ENCODE results near the gene PFKFB1.

- TF ChIP-seq CTCF (IDR thresholded peaks at IDR 0.05) (no peak), SIN3A (IDR thresholded peaks at IDR 0.05; ENCODE audit: borderline replicate concordance, insufficient read depth, low read depth, low read length) (no peak)
Measured at GRCh38 chrX:54980334-54980733, 13.7 kb downstream of the PFKFB1 start.

Data from Panc1 (cell line).